K562 (cell line): ENCODE results near the gene CUL5. TPM values are rescaled to one million over a fixed set of nuclear protein-coding genes. Genes with fewer than 3 reads are reported as not detected.

ENCODE experiments used
- ETV1 ChIP-seq: fragments of 450-650 bp; conservative IDR thresholded peaks from 2 replicates; pipeline ENCODE4 v1.6.1; 2016; ENCODE audit warnings: missing genetic modification characterization, control low read depth, low read depth, missing compliant biosample characterization
- FOSL1 ChIP-seq: fragments of 200-800 bp; sonication (Bioruptor generic); conservative IDR thresholded peaks from 2 replicates; pipeline ENCODE4 v1.6.1; 2016; ENCODE audit warnings: missing genetic modification characterization, missing compliant biosample characterization
- NFE2 ChIP-seq: IDR thresholded peaks from 2 replicates; pipeline ENCODE4 v1.6.1; 2014; ENCODE audit warnings: antibody characterized with exemption, low read depth
- RBM22 ChIP-seq: fragments of 200-400 bp; formaldehyde crosslinking; IDR thresholded peaks from 2 replicates; pipeline ENCODE4 v1.6.1; 2018; ENCODE audit warnings: low read length, low read depth; ENCODE audit not compliant: poor library complexity, severe bottlenecking
- SPI1 ChIP-seq: IDR thresholded peaks from 2 replicates; pipeline ENCODE4 v1.6.1; 2011; ENCODE audit warnings: low read depth, low read length, control low read depth, borderline replicate concordance
- ZFP91 ChIP-seq: sonication (generic); formaldehyde crosslinking; IDR thresholded peaks from 2 replicates; pipeline ENCODE4 v1.8.0; 2022; ENCODE audit warnings: mild to moderate bottlenecking, missing genetic modification reagents
- ZNF764 ChIP-seq: fragments of 250-450 bp; sonication (Bioruptor Pico); IDR thresholded peaks from 2 replicates; pipeline ENCODE4 v1.4.0; 2020; ENCODE audit warnings: low read depth, mild to moderate bottlenecking, moderate library complexity
- polyA plus RNA-seq, 8 experiments: library from polyadenylated mRNA; depleted of rRNA in 4 of 8; stranded (reverse) in 5 of 8; unstranded in 3 of 8; fragments of >200 nt; fragmentation: Nextera tagmentation in 2 of 8; fragmentation: Illumina TruSeq in 1 of 8; extraction: Ambion mirVana in 2 of 8; extraction: Trizol in 1 of 8; gene quantifications; 2 replicates each; pipeline versions ENCODE4 v1.2.1 to v1.2.3, GENCODE V29; 2011 to 2014; ENCODE audit warnings: inconsistent platforms in 1 of 8, missing spikeins in 1 of 8
- total RNA-seq, 7 experiments: library from RNA; depleted of rRNA in 6 of 7; stranded (reverse); fragments of >200 nt in 6 of 7; fragmentation: Illumina TruSeq in 2 of 7; extraction: Trizol in 2 of 7; gene quantifications; 2 replicates each; pipeline versions ENCODE4 v1.2.1 to v1.2.3, GENCODE V29; 2011 to 2021; ENCODE audit warnings: low replicate concordance in 1 of 7
- TF ChIP-seq, protein P1 (sequence below), 3 experiments: IDR thresholded peaks in 2 of 3; conservative IDR thresholded peaks in 1 of 3; 2 replicates each; pipeline ENCODE4 v1.5.1; 2011 to 2012; ENCODE audit warnings: low read length in 3 of 3, mild to moderate bottlenecking in 3 of 3, control low read depth in 2 of 3, improper control_type of control experiment in 1 of 3, inconsistent platforms in 1 of 3, low read depth in 1 of 3, mixed read lengths in 1 of 3, moderate library complexity in 1 of 3; ENCODE audit not compliant: insufficient read depth in 2 of 3
- TF ChIP-seq, protein P2 (sequence below): sonication (generic); formaldehyde crosslinking; IDR thresholded peaks from 2 replicates; pipeline ENCODE4 v1.8.1; 2023; ENCODE audit warnings: mild to moderate bottlenecking, missing genetic modification reagents

CUL5 gene
- total and polyA plus RNA-seq, 9 of the 15 experiments (the other 6 are each of a cell fraction or from before 2014, with no cell fraction given) = 14.3 to 45.9 (median 23.0) TPM

DNA sequence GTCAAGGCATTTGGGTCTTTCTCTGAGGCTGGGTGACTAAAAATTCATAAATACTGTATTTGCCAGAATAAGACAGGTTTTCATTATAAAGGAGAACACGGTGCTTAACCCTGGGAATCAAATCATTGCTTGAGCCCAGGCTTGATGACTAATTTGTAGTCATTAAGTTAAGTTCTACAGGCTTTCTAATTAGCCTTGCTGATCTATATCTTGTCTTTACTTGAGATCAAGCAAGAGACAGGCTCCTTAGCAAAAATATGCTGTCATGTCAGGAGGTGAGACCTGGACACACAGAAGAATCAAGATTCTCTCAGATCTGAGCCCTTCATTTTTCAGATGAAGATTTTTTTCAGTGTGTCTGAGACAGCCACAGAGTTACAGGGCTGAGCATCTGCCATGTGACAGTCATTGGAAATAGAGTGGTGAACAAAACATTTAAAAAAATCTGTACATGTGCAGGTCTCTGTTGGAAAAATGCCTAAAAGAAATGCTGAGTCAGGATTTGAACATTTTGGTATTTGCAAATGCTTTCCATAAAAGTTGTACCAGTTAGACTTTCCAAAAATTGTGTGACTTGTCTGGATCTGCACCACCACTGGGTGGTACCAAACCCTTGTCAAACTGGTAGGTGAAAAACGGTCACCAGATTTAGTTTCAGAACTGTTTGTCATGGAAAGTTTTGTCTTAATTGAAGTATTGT is 127.3 kb downstream of the CUL5 start (continued):
- no peak for TF ChIP-seq SPI1
- TF ChIP-seq RBM22 = no peak
- TF ChIP-seq, protein P1, sequence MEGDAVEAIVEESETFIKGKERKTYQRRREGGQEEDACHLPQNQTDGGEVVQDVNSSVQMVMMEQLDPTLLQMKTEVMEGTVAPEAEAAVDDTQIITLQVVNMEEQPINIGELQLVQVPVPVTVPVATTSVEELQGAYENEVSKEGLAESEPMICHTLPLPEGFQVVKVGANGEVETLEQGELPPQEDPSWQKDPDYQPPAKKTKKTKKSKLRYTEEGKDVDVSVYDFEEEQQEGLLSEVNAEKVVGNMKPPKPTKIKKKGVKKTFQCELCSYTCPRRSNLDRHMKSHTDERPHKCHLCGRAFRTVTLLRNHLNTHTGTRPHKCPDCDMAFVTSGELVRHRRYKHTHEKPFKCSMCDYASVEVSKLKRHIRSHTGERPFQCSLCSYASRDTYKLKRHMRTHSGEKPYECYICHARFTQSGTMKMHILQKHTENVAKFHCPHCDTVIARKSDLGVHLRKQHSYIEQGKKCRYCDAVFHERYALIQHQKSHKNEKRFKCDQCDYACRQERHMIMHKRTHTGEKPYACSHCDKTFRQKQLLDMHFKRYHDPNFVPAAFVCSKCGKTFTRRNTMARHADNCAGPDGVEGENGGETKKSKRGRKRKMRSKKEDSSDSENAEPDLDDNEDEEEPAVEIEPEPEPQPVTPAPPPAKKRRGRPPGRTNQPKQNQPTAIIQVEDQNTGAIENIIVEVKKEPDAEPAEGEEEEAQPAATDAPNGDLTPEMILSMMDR (IDR thresholded peaks at IDR 0.05 in 2 of 3, conservative IDR thresholded peaks at IDR 0.05 in 1 of 3; ENCODE audit: insufficient read depth in 2 of 3, low read depth in 1 of 3, low read length in 3 of 3) = peak; percentile 21 to 48 (median 36); a peak in 4 of 6 replicates
- no peak for TF ChIP-seq ZNF764 (CRISPR knock-in tag)
- peak; percentile 61 for TF ChIP-seq NFE2
- 0 out of 2 replicates have a peak, but pooled peaks have one; percentile 11 for TF ChIP-seq FOSL1 (tag)
- TF ChIP-seq, protein P2, sequence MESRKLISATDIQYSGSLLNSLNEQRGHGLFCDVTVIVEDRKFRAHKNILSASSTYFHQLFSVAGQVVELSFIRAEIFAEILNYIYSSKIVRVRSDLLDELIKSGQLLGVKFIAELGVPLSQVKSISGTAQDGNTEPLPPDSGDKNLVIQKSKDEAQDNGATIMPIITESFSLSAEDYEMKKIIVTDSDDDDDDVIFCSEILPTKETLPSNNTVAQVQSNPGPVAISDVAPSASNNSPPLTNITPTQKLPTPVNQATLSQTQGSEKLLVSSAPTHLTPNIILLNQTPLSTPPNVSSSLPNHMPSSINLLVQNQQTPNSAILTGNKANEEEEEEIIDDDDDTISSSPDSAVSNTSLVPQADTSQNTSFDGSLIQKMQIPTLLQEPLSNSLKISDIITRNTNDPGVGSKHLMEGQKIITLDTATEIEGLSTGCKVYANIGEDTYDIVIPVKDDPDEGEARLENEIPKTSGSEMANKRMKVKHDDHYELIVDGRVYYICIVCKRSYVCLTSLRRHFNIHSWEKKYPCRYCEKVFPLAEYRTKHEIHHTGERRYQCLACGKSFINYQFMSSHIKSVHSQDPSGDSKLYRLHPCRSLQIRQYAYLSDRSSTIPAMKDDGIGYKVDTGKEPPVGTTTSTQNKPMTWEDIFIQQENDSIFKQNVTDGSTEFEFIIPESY = no peak
- TF ChIP-seq ZFP91 (CRISPR knock-in tag) = no peak
- TF ChIP-seq ETV1 (tag) = no peak
